ENCODE results near the gene RMDN3.

RMDN3 gene

GRCh38 chr15:40750885-40751284 is 4.2 kb downstream of the RMDN3 start:
- no peak for DNase-seq (ENCODE audit: low read depth in 1 of 2, low spot score in 1 of 2)

- no peak for DNase-seq (ENCODE audit: low read depth in 1 of 2, low spot score in 1 of 2)
Measured at GRCh38 chr15:40749151-40749630, 5.9 kb downstream of the RMDN3 start.

GRCh38 chr15:40747685-40748631 is 7.1 kb downstream of the RMDN3 start:
- DNase-seq (ENCODE audit: low read depth in 1 of 2, low spot score in 1 of 2), result no peak

GRCh38 chr15:40746916-40747418 is 8.1 kb downstream of the RMDN3 start:
- DNase-seq (ENCODE audit: low read depth in 1 of 2, low spot score in 1 of 2), result no peak

GRCh38 chr15:40744815-40745152 is 10.3 kb downstream of the RMDN3 start:
- DNase-seq (ENCODE audit: low read depth in 1 of 2, low spot score in 1 of 2), result no peak

GRCh38 chr15:40743921-40744814 is 10.9 kb downstream of the RMDN3 start:
- DNase-seq (ENCODE audit: low read depth in 1 of 2, low spot score in 1 of 2), result peak; percentile 34 to 47

GRCh38 chr15:40743485-40743901 is 11.6 kb downstream of the RMDN3 start:
- no peak for DNase-seq (ENCODE audit: low read depth in 1 of 2, low spot score in 1 of 2)

GRCh38 chr15:40739854-40740253 is 15.2 kb downstream of the RMDN3 start:
- DNase-seq (ENCODE audit: low read depth in 1 of 2, low spot score in 1 of 2), result no peak

GRCh38 chr15:40739047-40739446 is 16.0 kb downstream of the RMDN3 start:
- no peak for DNase-seq (ENCODE audit: low read depth in 1 of 2, low spot score in 1 of 2)

- DNase-seq (ENCODE audit: low read depth in 1 of 2, low spot score in 1 of 2), result no peak
Measured at GRCh38 chr15:40737048-40737447, 18.0 kb downstream of the RMDN3 start.

GRCh38 chr15:40736575-40736974 is 18.5 kb downstream of the RMDN3 start:
- no peak for DNase-seq (ENCODE audit: low read depth in 1 of 2, low spot score in 1 of 2)

GRCh38 chr15:40731034-40731433 is 24.0 kb downstream of the RMDN3 start:
- DNase-seq (ENCODE audit: low read depth in 1 of 2, low spot score in 1 of 2), result no peak

GRCh38 chr15:40723919-40724318 is 31.1 kb downstream of the RMDN3 start:
- no peak for DNase-seq (ENCODE audit: low read depth in 1 of 2, low spot score in 1 of 2)

GRCh38 chr15:40722934-40723333 is 32.1 kb downstream of the RMDN3 start:
- DNase-seq (ENCODE audit: low read depth in 1 of 2, low spot score in 1 of 2), result no peak

GRCh38 chr15:40722354-40722753 is 32.7 kb downstream of the RMDN3 start:
- DNase-seq (ENCODE audit: low read depth in 1 of 2, low spot score in 1 of 2), result no peak

- DNase-seq (ENCODE audit: low read depth in 1 of 2, low spot score in 1 of 2), result no peak
Measured at GRCh38 chr15:40721701-40722100, 33.4 kb downstream of the RMDN3 start.

GRCh38 chr15:40716165-40716564 is 38.9 kb downstream of the RMDN3 start:
- no peak for DNase-seq (ENCODE audit: low read depth in 1 of 2, low spot score in 1 of 2)

- DNase-seq (ENCODE audit: low read depth in 1 of 2, low spot score in 1 of 2), result no peak
Measured at GRCh38 chr15:40714144-40714543, 40.9 kb downstream of the RMDN3 start.

- no peak for DNase-seq (ENCODE audit: low read depth in 1 of 2, low spot score in 1 of 2)
Measured at GRCh38 chr15:40706121-40706520, 48.9 kb downstream of the RMDN3 start.

- DNase-seq (ENCODE audit: low read depth in 1 of 2, low spot score in 1 of 2), result no peak
Measured at GRCh38 chr15:40702077-40702476, 53.0 kb downstream of the RMDN3 start.

- no peak for DNase-seq (ENCODE audit: low read depth in 1 of 2, low spot score in 1 of 2)
Measured at GRCh38 chr15:40697916-40698315, 57.1 kb downstream of the RMDN3 start.

GRCh38 chr15:40696228-40696627 is 58.8 kb downstream of the RMDN3 start:
- no peak for DNase-seq (ENCODE audit: low read depth in 1 of 2, low spot score in 1 of 2)
